GM18526 (cell line): ENCODE measurements around the gene PRMT3.

Experiments
- POLR2A ChIP-seq: IDR thresholded peaks from 3 replicates; pipeline ENCODE4 v1.6.1; 2011; ENCODE audit not compliant: insufficient read length; ENCODE audit errors: extremely low read depth

PRMT3 gene

DNA sequence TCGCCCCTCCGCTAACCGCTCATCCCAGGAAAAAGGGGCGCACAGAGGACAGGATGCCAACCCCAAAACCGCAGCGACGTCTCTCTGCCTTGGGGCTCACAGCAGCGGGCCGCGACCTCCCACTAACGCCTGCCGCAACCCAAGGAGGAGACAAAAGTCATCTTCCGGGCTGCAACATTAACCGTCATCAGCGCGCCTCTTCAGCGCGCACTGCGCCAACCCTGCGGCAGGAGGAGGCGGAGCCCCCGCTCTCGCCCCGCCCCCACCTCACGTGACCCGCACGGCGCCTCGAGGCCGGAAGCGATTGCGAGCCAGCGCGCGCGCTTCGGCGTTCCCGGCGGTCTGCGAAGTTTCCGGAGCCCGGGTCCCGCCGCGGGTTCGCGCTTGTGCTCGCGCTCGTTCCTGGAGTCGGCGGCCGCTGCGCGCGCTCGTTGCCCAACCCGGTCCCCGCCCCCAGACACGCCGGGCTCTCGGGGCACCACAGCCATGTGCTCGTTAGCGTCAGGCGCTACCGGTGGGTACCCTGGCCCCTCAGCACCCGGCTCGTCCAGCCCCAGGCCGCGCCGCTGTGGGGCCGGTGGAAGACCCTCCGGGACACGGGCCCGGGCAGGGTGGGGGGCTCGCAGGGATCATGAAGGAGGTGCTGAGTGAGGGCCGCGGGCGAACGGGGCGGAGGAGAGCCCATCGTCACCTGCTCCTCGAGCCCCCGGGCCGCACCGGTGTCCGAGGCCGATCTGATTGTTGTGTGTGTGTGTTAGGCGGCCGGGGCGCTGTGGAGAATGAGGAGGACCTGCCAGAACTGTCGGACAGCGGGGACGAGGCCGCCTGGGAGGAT lies at the start of gene PRMT3:
Gene PRMT3 (plus strand): TSS at position 456 of the 835 bp plus-strand sequence. CDS start 31 bp downstream, at position 487.
- TF ChIP-seq POLR2A: peak; percentile 92

DNA sequence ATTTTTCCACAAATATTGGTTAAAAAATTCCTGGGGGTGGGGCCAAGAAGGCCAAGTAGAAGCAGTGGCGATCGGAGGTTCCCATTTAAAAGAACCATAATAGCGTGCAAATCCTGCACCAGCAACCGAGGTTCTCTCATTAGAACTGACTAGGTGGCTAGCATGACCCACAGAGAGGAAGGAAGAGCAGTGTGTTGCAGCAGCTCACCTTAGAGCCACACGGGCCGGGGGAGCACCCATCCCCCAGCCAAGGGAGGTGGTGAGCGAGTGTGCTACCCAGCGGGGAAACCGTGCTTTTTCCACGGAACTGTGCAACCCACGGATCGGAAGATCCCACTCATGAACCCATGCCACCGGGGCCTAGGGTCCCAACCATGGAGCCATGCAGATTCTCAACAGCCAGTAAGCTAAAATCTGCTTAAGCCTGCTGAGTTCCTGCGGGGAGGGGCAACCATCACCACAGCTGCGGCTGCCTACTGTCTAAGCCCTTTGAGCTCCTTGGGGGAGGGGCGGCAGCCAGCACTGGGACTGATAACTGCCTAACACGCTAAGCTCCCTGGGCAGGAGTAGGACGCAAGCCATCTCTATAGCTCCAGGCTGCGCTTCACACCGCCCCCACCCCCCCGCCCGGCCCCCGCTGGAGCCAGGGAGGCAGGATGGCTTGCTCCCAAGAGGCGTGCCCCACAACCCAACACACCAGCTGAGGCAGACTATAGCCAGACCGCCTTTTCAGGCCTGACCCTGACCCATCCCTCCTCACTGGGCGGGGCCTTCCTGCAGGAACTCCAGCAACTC lies 45.0 kb upstream of the PRMT3 start:
- no peak for TF ChIP-seq POLR2A

DNA sequence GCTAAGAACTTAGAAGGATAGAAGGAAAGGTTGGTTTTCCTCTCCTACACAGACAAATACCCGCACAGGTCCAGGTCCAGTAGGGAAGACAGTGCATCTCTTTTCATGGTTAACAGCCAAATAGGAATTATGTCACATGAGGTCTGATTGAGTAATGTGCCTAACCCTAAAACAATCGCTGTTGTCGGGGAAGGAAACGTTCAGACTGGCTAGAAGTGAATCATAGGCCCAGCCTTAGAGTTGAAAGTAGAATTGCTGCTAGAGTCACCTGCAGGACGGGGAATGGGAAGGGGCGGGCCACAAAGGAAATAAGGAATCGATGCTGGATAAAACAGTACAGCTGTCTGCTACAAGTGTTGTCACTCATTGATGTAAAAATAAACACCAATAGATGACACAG lies 36.4 kb upstream of the PRMT3 start:
- TF ChIP-seq POLR2A: no peak

DNA sequence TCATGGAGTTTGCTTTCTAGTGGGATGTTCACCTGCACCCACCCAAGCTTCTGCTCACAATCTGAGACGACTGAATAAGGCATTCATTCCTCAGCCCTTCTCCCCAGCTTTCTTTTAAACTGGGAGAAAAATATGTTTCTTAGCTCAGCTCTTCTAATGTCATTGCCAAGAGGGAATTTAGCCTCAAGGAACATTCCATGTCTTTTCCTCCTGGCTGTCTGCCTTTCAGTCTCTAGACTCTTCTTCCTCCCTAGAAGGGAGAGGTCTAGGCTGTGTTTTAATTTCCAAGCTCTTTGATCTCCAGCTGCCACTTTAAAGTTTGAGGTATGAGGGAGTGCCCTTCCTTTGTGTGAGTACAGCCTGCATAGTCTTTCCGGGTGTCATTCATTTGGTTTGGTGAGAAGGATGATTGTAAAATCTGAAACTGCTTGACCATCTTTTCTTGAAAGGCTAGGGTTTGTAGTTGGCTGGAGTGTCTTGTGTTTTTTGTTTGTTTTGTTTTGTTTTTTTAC lies 35.7 kb upstream of the PRMT3 start:
- no peak for TF ChIP-seq POLR2A

DNA sequence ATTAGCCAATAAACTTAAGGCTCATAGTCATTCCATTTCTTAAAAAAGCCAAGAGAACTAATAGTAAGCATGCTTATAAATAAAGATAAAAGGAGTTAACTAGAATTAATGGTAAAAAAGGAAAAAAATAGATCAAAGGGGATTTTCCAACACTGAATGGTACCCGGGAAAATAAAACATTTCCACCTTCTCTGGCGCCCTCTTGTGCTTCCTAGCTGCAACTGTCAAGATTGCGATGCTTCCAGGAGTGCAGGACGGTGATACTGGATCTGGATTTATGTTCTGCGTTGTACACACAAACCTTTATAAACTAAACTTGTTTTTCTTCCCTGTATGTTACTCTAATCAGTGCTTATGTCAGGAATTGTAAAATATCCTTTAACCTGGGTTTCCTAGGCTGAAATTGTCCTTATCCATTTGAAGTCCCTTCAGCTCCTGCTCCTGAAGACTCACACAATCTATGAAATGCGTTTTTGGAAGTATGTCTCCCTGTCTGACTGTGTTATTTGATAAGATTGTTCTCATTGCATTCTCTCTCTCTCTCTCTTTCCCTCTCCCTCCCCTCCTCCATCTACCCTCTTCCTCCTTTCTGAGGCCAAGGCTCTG lies 33.6 kb upstream of the PRMT3 start:
- no peak for TF ChIP-seq POLR2A

DNA sequence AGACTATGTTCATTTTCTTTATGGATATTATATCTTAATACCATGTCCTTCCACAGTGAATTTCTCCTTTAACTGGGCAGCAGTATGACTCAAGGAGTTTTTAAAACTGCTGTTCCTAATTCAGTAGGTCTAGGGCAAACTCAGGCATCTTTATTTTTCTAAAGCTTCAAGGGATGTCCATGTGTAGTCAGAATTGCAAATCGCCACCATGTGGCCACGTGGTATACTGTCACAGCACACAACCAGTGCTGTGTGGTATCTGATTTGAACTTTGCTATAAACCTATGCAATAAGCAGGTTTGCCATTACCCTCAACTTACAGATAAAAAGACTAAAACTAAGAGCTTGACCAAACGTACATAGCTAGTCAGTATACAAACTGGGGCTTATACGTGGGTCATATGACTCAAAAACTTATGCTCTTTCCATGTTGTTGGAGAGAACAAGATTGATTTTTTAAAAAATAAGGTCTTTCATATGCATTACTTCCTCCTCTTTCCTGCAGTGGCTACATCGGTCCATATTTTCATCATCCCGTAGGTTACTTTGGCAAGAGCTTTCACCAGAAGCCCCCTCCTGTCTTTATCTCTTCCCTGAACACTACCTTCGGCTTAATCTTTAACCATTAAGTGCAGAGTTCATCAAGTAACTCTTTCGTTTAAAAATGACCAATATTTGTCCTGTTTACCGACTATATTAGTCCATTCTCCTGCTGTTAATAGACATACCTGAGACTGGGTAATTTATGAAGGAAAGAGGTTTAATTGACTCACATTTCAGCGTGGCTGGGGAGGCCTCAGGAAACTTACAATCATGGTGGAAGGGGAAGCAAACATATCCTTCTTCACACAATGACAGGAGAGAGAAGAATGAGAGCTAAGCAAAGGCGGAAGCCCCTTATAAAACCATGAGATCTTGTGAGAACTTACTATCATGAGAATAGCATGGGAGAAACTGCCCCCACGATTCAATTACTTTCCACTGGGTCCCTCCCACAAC lies 32.0 kb upstream of the PRMT3 start:
- no peak for TF ChIP-seq POLR2A

DNA sequence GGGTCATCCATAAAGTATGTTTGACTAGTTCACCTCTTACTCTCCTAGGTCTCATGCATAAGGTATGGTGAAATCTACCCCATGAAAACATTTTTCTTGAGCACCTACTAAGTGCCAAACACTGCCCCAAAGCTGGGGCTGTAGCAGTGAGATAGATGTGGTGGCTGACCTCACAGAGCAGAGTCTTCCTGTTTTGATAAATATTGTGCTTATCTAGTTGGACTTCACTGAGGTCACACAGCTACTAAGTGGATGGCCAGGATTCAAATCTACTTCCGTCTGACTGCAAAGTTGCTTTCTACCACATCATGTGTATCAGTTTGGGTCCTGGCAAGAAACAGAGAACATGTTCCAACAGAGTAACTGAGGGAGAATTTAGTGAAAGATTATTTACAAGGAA lies 30.4 kb upstream of the PRMT3 start:
- TF ChIP-seq POLR2A: no peak

DNA sequence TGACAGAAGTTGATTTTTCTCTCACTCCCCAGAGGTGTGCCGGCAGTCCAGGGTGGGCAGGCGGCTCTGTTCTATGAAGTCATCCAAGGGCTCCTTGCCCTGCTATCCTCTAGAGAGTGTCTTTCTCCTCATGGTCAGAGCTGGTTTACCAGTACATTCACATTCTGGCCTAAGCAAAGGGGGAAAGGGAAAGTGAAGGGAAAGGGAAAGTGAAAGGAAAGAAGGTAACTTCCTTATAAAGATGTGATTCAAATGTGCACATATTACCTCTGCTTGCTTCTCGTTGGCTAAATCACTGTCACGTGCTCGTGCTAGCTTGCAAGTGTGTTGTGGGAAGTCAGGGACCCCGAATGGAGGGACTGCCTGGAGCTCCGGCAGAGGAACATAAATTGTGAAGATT lies 26.9 kb upstream of the PRMT3 start:
- TF ChIP-seq POLR2A: no peak

DNA sequence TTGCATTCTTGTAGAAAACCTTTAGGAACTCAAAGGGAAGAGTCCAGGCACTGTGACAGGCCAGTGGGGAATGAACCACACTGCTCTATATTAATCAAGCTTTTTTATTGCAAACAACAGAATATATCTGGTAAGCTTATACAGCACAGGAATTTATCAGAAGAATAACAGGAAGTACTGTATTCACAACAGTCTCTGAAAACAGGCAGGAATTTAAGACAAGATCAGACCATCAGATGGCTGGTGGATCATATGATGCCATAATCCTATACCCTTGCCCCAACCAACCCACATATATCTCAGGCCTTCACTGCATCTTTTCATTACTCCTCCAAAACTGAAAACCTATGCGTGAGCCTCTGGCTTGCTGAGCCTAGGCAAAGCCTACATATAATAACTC lies 25.0 kb upstream of the PRMT3 start:
- TF ChIP-seq POLR2A: no peak

DNA sequence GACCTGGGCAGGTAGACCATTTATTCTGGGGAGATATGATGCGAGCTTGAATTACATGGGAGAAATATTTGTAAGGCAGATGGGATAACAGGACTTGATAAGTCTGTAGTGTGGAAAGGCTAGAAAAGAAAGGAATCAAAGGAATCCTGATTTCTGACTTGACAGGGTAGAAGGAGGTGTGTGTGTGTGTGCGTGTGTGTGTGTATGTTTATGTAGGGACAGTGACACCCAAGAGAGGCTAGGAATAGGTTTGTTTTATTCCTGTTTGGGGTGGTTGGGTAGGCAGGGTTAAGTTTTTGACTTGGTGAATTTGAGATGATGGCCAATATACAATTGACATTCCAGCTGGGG lies 24.4 kb upstream of the PRMT3 start:
- TF ChIP-seq POLR2A: no peak

DNA sequence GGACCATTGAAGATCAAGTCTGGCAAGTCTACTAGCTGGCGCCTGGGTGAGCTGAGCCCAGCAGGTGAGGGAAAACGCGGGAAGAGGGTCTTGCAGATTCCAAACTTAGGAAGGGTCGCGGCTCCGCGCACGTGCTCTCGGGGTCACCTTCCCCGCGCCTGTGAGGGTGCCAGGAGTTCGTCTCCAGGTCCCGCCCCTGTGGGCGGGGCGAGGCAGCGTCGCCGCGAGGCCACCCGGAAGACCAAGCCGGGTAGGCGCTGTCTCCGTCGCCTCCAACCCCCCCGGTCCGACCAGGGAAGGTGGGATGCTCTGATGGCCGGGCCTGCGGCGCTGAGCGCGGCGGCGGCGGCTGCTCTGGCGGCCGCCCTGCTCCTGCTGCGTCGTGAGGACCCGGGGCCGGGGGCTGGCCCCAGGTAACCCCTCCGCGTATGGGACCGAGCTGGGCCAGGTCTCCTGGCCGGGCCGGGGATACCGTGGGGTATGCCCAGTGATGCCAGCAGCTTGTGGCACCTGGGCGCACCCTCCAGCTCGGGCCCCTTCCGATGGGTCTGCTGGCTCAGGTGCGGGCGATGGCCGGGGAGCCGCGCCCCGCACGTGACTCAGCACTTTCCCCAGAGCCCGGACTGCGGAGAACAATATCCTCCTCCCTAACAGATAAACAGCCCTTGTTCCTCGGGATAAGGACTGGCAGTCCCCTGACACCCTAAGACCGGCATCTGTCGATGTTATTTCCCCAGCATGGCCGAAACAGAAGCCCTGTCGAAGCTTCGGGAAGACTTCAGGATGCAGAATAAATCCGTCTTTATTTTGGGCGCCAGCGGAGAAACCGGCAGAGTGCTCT lies 23.8 kb upstream of the PRMT3 start, which contains the start of gene HTATIP2:
Gene HTATIP2 (plus strand): TSS at position 215 of the 841 bp plus-strand sequence. CDS start 524 bp downstream, at position 739.
- TF ChIP-seq POLR2A: peak; percentile 76

DNA sequence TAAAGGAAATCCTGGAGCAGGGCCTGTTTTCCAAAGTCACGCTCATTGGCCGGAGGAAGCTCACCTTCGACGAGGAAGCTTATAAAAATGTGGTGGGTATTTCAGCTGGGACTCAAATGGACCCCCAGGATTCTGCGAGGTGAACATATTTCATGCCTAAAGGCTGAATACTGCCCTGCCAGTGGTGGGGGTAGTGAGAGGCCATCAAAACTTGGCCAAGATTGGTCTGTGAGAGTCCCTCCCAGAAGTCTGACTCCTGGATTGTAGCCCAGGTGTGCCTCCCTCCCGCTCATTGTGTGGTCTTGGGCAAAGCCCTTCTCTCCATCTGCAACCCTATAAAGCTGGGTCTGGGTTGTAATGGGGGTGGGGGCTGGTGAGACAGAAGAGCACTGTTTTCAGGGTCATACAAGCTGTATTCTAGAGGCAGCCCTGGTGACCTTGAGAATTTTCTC lies 23.1 kb upstream of the PRMT3 start:
- no peak for TF ChIP-seq POLR2A

DNA sequence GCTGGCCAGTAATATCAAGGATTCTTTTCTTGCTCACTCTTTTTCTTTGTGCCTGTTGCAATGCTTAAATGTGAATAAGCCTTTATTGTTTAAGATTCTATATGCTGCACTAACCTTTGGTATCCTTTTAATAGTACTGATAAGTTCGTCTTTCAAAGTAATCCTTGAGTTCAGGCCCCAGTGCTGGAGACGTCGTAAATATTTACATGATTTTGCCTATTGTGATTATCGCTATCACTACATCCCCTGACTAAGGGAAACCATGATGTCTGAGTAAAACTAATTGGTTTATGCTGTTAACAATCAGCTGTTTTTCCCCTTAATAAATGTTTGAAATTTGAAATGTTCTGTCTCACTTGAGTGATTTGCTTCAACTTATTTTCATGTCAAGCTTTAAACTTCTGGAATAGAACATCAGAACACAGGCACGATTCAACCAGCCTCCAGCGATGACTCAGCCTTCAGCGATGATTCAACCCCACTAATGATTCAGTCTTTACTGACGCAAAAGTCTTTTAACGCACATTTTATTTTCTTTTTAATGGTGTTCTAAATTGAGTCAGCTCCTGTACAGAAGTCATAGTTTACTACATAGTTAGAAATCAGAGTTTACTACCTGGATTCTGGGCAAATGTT lies 20.1 kb upstream of the PRMT3 start:
- TF ChIP-seq POLR2A: no peak
